ENCODE data around the gene ARHGAP22.

DNA sequence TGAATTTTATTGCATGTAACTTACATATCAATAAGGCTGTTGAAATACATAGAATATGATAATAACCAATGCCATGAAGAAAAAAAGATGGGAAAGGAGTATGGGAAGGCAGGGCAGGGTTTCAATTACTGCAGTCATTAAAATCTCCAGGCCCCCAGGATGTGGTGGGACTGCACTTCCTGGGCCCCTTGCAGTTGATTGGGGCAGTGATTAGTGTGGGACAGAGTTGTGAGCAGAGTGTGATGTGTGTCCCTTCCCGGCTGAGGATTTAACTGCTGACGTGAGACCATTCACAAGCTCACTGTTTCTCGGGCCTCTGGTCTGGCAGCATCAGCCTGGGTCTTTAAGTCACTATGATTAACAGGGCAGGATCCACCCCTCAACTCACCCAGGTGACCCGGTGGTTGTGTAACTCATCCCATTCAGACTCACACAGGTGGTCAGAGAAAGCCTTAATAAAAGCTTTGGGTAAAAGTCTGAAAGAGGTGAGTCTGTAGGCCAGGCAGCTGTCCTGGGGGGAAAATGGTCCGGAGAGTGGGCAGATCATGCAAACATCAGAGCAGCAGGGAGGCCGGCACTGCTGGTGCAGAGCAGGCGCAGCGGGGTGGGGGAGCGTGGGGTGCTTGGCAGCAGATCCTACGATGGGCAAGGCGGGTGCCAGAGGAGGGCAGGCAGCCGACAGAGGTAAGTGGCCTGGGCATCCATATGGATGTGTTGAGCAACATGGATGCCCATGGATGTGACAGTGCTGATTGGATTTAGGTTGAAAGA is 43.5 kb upstream of the ARHGAP22 start:
- TF ChIP-seq POLR2A (IDR thresholded peaks at IDR 0.05) (no peak), CTCF (IDR thresholded peaks at IDR 0.05) (no peak)
